ENCODE data around the gene KIF17. TPM values are rescaled to one million over a fixed set of nuclear protein-coding genes. Genes with fewer than 3 reads are reported as not detected.

The KIF17 gene
- total and polyA plus RNA-seq, 2 of the 8 experiments (the other 6 are each of a cell fraction or from before 2014, with no cell fraction given), result 6.9 to 10.4 TPM

DNA sequence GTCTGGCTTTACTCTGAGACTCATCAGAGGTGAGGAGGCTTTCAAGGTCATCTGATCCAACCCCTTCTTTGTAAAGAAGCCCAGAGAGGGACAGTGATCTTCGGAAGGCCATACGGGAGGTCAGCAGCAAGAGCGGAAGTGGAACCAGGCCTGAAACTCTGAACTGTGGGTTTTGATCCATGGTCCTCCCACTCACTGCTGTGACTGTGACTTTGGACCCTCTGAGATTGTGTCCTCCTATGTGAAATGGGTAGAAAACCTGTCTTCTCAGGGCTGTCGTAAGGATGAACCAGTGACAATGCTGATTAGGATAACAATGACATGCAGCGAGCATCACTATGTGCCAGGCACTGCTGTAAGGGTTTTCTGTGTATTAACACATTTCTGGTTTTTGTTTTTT is 46.9 kb downstream of the KIF17 start:
- WGBS, 2 experiments (ENCODE audit: extremely low coverage in 1 of 2, insufficient coverage in 1 of 2, insufficient read length in 1 of 2, insufficient replicate concordance in 2 of 2, low coverage in 1 of 2, low lambda C conversion rate in 2 of 2, missing lambda C conversion rate in 1 of 2), result 97% methylated on average over 5 of the region's 5 CpGs; no CpG with 5 or more reads in 1 of the 2 experiments
- H3K23ac ChIP-seq (ENCODE audit: insufficient read length), result no peak overlapping the region
- H2BK15ac ChIP-seq (ENCODE audit: low read length), result no peak overlapping the region
- no peak overlapping the region for H3K9ac ChIP-seq (replicated peaks in 1 of 4; ENCODE audit: extremely low read depth in 1 of 4, low read depth in 3 of 4, low read length in 3 of 4)
- no peaks in the 10 kb centered on the region for H4K20me1 ChIP-seq (replicated peaks in 1 of 2; ENCODE audit: control insufficient read depth in 1 of 2, insufficient read depth in 2 of 2, low read length in 2 of 2)
- H3K27me3 ChIP-seq (replicated peaks in 1 of 4; ENCODE audit: control insufficient read depth in 3 of 4, extremely low read depth in 1 of 4, insufficient read depth in 3 of 4, low read length in 3 of 4), result no peaks in the 10 kb centered on the region
- H2BK120ac ChIP-seq (replicated peaks; ENCODE audit: low read depth, low read length), result no peak overlapping the region
- H3K4me1 ChIP-seq (replicated peaks in 1 of 4; ENCODE audit: control insufficient read depth in 3 of 4, insufficient read depth in 4 of 4, low read length in 3 of 4), result no peaks in the 10 kb centered on the region
- TF ChIP-seq RAD21 (IDR thresholded peaks at IDR 0.05 in 1 of 2, conservative IDR thresholded peaks at IDR 0.05 in 1 of 2; ENCODE audit: low read depth in 2 of 2, low read length in 2 of 2), result no peak
- DNase-seq (ENCODE audit: low read depth in 1 of 2, low spot score in 2 of 2) (no peak), FAIRE-seq (no peak)
- no peak overlapping the region for H4K91ac ChIP-seq (replicated peaks; ENCODE audit: insufficient read length, low read length)
- no peak overlapping the region for H3K14ac ChIP-seq (ENCODE audit: insufficient read length)
- H4K5ac ChIP-seq (ENCODE audit: insufficient read length, low read depth, low read length), result no peak overlapping the region
- no peak overlapping the region for H3K56ac ChIP-seq (replicated peaks; ENCODE audit: insufficient read length, low read depth, low read length)
- H2BK12ac ChIP-seq (ENCODE audit: low read depth, low read length), result no peak overlapping the region
- H3K4ac ChIP-seq (replicated peaks; ENCODE audit: insufficient read length, low read depth, low read length), result no peak overlapping the region
- no peak overlapping the region for H2BK20ac ChIP-seq (ENCODE audit: low read length)
- no peak overlapping the region for H4K8ac ChIP-seq (ENCODE audit: extremely low read depth, insufficient read depth, low read length)
- H3K79me2 ChIP-seq (ENCODE audit: control insufficient read depth in 1 of 2, insufficient read depth in 2 of 2, low read length in 2 of 2), result no peaks in the 10 kb centered on the region
- peaks cover 0 to 6% (median 3%) of the 10 kb centered on the region in 4 experiments; a peak in 2 of 8 replicates for H3K36me3 ChIP-seq (ENCODE audit: control insufficient read depth in 2 of 4, insufficient read depth in 4 of 4, low read length in 3 of 4)
- no peak overlapping the region for H2AFZ ChIP-seq (ENCODE audit: low read length)
- no peaks in the 10 kb centered on the region for H3K23me2 ChIP-seq (ENCODE audit: low read depth, low read length)
- H3K27ac ChIP-seq (ENCODE audit: low read depth, low read length), result no peak overlapping the region
- H2AK5ac ChIP-seq (ENCODE audit: low read depth, low read length), result no peak overlapping the region
- ChIA-PET POLR2A (ENCODE audit: partially characterized antibody) (no interaction called here), CTCF (ENCODE audit: partially characterized antibody) (no interaction called here)
- no peak overlapping the region for H2BK5ac ChIP-seq (ENCODE audit: low read depth, low read length)
- H3K79me1 ChIP-seq (ENCODE audit: low read depth, low read length), result no peaks in the 10 kb centered on the region
- no peaks in the 10 kb centered on the region; a peak in 1 of 4 replicates for H3K9me3 ChIP-seq (ENCODE audit: insufficient read depth in 2 of 2, low read depth in 1 of 2, low read length in 1 of 2)
- H3K4me2 ChIP-seq (ENCODE audit: insufficient read depth in 1 of 2, low read depth in 2 of 2, low read length in 2 of 2), result no peak overlapping the region
- no peak overlapping the region for H3K18ac ChIP-seq (ENCODE audit: extremely low read depth, low read length)
- no peak overlapping the region for H3K4me3 ChIP-seq (ENCODE audit: extremely low read depth in 1 of 4, insufficient read depth in 2 of 4, low read depth in 3 of 4, low read length in 4 of 4)
